HG03378 (cell line): ENCODE measurements around the gene CAMSAP3.

Source experiments
- ATAC-seq: cut with Tn5 transposase; IDR thresholded peaks from one replicate; pipeline ENCODE4 v1.9.1; 2021; ENCODE audit warnings: mild to moderate bottlenecking, moderate library complexity; ENCODE audit not compliant: unreplicated experiment

CAMSAP3 gene

GRCh38 chr19:7595466-7596133, at the start of gene CAMSAP3:
Gene CAMSAP3, plus strand, starts transcription at chr19:7595863. Its CDS starts 140 bp downstream, at chr19:7596003.
- ATAC-seq, result no peak

GRCh38 chr19:7545904-7546303, 49.8 kb upstream of the CAMSAP3 start:
- no peak for ATAC-seq

GRCh38 chr19:7547159-7547558, 48.5 kb upstream of the CAMSAP3 start:
- no peak for ATAC-seq

- no peak for ATAC-seq
Measured at GRCh38 chr19:7549429-7550148, 46.1 kb upstream of the CAMSAP3 start.

GRCh38 chr19:7550169-7550770, 45.4 kb upstream of the CAMSAP3 start:
- ATAC-seq, result no peak

- ATAC-seq, result no peak
Measured at GRCh38 chr19:7550987-7551761, 44.5 kb upstream of the CAMSAP3 start.

- ATAC-seq, result no peak
Measured at GRCh38 chr19:7552781-7553180, 42.9 kb upstream of the CAMSAP3 start.

- no peak for ATAC-seq
Measured at GRCh38 chr19:7554565-7554964, 41.1 kb upstream of the CAMSAP3 start.

- no peak for ATAC-seq
Measured at GRCh38 chr19:7554990-7555864, 40.4 kb upstream of the CAMSAP3 start.

- ATAC-seq, result no peak
Measured at GRCh38 chr19:7556696-7557315, 38.9 kb upstream of the CAMSAP3 start.

- no peak for ATAC-seq
Measured at GRCh38 chr19:7558667-7559066, 37.0 kb upstream of the CAMSAP3 start.

- ATAC-seq, result no peak
Measured at GRCh38 chr19:7559102-7559501, 36.6 kb upstream of the CAMSAP3 start.

- ATAC-seq, result no peak
Measured at GRCh38 chr19:7560255-7560654, 35.4 kb upstream of the CAMSAP3 start.

- no peak for ATAC-seq
Measured at GRCh38 chr19:7561325-7561724, 34.3 kb upstream of the CAMSAP3 start.

- ATAC-seq, result no peak
Measured at GRCh38 chr19:7562646-7563393, 32.8 kb upstream of the CAMSAP3 start.

- no peak for ATAC-seq
Measured at GRCh38 chr19:7564866-7565265, 30.8 kb upstream of the CAMSAP3 start.

- no peak for ATAC-seq
Measured at GRCh38 chr19:7565332-7565731, 30.3 kb upstream of the CAMSAP3 start.

- ATAC-seq, result no peak
Measured at GRCh38 chr19:7570761-7571160, 24.9 kb upstream of the CAMSAP3 start.

- no peak for ATAC-seq
Measured at GRCh38 chr19:7575434-7576040, 20.1 kb upstream of the CAMSAP3 start.
